Measurements from ENCODE around the gene PDE6H.

The PDE6H gene

GRCh38 chr12:15007551-15007950 is 34.7 kb downstream of the PDE6H start:
- DNase-seq: no peak

DNA sequence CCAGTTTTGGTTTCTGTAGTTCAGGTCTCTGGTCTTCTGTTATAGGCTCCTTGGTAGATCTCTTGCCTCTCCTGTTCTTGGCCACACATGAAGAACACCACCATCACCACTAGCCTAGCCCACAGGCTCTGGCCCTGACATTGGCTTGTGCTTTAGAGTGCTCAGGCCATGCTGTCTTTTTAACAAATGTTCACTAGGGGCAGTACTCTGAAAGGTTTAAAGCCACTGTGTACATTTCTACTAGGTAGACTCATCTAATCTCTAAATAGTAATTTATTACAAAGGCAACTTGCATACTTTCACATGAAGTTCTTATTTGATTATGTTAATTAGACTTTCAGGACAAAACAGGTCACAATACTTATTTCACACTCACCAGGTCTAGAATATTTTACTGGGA is 38.3 kb downstream of the PDE6H start:
- no peak for DNase-seq

- no peak for DNase-seq
Observed at GRCh38 chr12:15013634-15014179, 40.9 kb downstream of the PDE6H start.

DNA sequence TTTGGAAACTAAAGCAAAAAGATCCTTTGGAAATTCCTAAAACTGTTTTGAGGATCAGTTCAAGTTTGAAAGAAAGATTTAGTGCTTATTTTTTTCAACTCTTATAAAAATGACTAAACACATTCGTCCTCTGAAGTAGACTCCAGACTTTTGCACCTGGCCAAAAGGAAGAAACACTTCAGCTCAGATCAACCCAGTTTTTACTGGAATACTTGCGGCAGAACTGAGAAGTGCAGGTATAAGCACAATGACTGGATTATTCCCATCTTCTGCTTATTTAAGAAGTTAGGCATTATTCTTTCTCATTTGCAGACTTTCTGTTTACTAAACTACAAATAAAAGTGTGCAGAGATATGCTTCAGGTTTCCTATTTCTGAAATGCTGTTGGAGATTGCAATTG is 41.9 kb downstream of the PDE6H start:
- DNase-seq: no peak

DNA sequence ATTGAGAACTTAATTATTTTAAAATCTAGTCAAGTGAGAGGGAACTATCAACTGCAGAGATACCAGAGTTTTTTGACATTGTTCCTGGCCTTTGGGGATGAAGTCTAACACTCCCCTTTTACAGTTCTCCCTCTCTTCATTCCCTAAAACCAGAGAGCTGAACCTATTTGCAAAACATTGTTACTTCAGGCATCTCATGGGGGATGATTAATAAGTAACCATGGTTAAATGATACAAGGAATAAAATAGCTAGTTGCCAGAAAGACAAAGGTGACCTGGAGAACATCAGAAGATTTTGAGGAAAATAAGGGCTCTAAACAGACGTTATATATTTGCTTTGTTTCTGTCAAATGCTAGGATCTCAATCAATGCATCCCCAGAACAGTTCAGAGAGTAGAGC is 42.3 kb downstream of the PDE6H start:
- no peak for DNase-seq

DNA sequence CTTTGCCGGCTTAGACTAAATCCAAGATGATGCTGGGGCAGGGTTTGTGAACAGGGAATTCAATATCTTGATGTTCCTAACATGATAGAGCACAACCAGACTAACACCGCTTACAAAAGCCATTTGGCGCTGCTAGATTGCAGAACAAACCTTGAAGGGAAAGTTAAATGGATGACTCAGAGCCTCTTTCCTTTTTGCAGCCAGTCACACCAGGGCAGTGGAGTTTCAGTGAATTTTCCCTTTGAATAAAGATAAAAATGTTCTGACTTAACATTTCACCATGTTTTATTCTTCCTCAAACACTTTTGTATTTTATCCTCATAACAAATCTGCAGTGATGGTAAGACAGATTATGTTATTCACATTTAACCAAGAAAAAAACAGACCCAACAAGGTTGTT is 47.3 kb downstream of the PDE6H start:
- no peak for DNase-seq

All from NCI-H524 treated with DMSO at 0.1 percent for 48 hours (cell line).